GM10266 (cell line): ENCODE measurements around the gene PLLP.
"Not testable (repeated sequence)": the region's sequence is repeated elsewhere in the genome, so short reads cannot be mapped to it uniquely, and the experiment has no call there.

Source experiments
- DNase-seq: peaks from one replicate; pipeline ENCODE4 v3.0.0; 2012; ENCODE audit errors: extremely low spot score
- CTCF ChIP-seq: IDR thresholded peaks from 2 replicates; pipeline ENCODE4 v1.5.1; 2012; ENCODE audit warnings: mild to moderate bottlenecking, low read depth; ENCODE audit not compliant: control insufficient read depth, insufficient read depth; ENCODE audit errors: missing control alignments

The PLLP gene

GRCh38 chr16:57270221-57271062 is 14.0 kb downstream of the PLLP start:
- no peak for TF ChIP-seq CTCF
- no peak for DNase-seq

GRCh38 chr16:57268804-57269800 is 15.4 kb downstream of the PLLP start:
- no peak for DNase-seq
- no peak for TF ChIP-seq CTCF

- DNase-seq = not testable (repeated sequence)
Observed at GRCh38 chr16:57267343-57267742, 17.1 kb downstream of the PLLP start.

- no peak for DNase-seq
- TF ChIP-seq CTCF = no peak
Observed at GRCh38 chr16:57266531-57267260, 17.8 kb downstream of the PLLP start.

- no peak for DNase-seq
- TF ChIP-seq CTCF = no peak
Observed at GRCh38 chr16:57265850-57266530, 18.5 kb downstream of the PLLP start.

GRCh38 chr16:57264950-57265371 is 19.5 kb downstream of the PLLP start:
- DNase-seq = no peak
- no peak for TF ChIP-seq CTCF

- TF ChIP-seq CTCF = no peak
- no peak for DNase-seq
Observed at GRCh38 chr16:57264381-57264780, 20.1 kb downstream of the PLLP start.
